ENCODE measurements around the gene RPS23. TPM values are rescaled to one million over a fixed set of nuclear protein-coding genes. Genes with fewer than 3 reads are reported as not detected.

Gene RPS23
- total RNA-seq, 2 donors from 2014 or later = 1,224 to 1,259 TPM

GRCh38 chr5:82298668-82299067 is 20.5 kb upstream of the RPS23 start:
- ATAC-seq (ENCODE audit: insufficient number of reproducible peaks, low FRiP score, low read depth) = no peak
- no peaks in the 10 kb centered on the region for H3K9me3 ChIP-seq
- H3K27ac ChIP-seq = no peak overlapping the region
- no peaks in the 10 kb centered on the region for H3K36me3 ChIP-seq
- DNase-seq (ENCODE audit: low spot score) = no peak
- no peaks in the 10 kb centered on the region for H3K27me3 ChIP-seq (replicated peaks; ENCODE audit: insufficient read depth)
- no peak overlapping the region for H3K4me3 ChIP-seq
- TF ChIP-seq, protein P1, sequence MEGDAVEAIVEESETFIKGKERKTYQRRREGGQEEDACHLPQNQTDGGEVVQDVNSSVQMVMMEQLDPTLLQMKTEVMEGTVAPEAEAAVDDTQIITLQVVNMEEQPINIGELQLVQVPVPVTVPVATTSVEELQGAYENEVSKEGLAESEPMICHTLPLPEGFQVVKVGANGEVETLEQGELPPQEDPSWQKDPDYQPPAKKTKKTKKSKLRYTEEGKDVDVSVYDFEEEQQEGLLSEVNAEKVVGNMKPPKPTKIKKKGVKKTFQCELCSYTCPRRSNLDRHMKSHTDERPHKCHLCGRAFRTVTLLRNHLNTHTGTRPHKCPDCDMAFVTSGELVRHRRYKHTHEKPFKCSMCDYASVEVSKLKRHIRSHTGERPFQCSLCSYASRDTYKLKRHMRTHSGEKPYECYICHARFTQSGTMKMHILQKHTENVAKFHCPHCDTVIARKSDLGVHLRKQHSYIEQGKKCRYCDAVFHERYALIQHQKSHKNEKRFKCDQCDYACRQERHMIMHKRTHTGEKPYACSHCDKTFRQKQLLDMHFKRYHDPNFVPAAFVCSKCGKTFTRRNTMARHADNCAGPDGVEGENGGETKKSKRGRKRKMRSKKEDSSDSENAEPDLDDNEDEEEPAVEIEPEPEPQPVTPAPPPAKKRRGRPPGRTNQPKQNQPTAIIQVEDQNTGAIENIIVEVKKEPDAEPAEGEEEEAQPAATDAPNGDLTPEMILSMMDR (IDR thresholded peaks at IDR 0.05) = no peak
- no peaks in the 10 kb centered on the region for H3K4me1 ChIP-seq (ENCODE audit: control insufficient read depth in 1 of 2, low read depth in 2 of 2)

GRCh38 chr5:82297711-82298110 is 19.6 kb upstream of the RPS23 start:
- Histone ChIP-seq H3K4me1 (ENCODE audit: control insufficient read depth in 1 of 2, low read depth in 2 of 2) (no peaks in the 10 kb centered on the region), H3K27ac (no peak overlapping the region), H3K27me3 (replicated peaks; ENCODE audit: insufficient read depth) (no peaks in the 10 kb centered on the region), H3K4me3 (no peak overlapping the region), H3K9me3 (no peaks in the 10 kb centered on the region), H3K36me3 (no peaks in the 10 kb centered on the region)
- ATAC-seq (ENCODE audit: insufficient number of reproducible peaks, low FRiP score, low read depth) (no peak), DNase-seq (ENCODE audit: low spot score) (no peak)
- TF ChIP-seq, protein P1 (IDR thresholded peaks at IDR 0.05) = no peak

DNA sequence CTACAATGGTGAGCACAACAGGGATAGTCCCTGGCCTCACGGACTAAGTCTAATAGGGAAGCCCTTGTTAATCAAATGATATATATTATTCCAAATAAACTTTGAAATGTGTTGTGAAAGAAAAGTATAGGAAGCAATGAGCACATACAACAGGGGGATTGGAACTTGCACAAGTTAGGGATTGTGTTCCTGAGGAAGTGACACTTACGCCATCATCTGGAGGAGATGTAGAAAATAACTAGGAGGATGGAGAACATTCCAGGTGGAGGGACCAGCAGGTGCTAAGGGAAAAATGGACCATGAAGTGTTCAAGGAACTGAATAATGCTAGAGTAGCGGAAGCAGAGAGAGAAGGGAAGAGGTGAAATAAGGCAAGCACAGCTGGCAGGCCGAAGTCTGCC is 18.8 kb upstream of the RPS23 start:
- Histone ChIP-seq H3K4me3 (no peak overlapping the region), H3K27me3 (replicated peaks; ENCODE audit: insufficient read depth) (no peaks in the 10 kb centered on the region), H3K9me3 (no peaks in the 10 kb centered on the region), H3K27ac (no peak overlapping the region), H3K4me1 (ENCODE audit: control insufficient read depth in 1 of 2, low read depth in 2 of 2) (no peaks in the 10 kb centered on the region), H3K36me3 (no peaks in the 10 kb centered on the region)
- DNase-seq (ENCODE audit: low spot score) (no peak), ATAC-seq (ENCODE audit: insufficient number of reproducible peaks, low FRiP score, low read depth) (no peak)
- TF ChIP-seq, protein P1 (IDR thresholded peaks at IDR 0.05) = no peak

DNA sequence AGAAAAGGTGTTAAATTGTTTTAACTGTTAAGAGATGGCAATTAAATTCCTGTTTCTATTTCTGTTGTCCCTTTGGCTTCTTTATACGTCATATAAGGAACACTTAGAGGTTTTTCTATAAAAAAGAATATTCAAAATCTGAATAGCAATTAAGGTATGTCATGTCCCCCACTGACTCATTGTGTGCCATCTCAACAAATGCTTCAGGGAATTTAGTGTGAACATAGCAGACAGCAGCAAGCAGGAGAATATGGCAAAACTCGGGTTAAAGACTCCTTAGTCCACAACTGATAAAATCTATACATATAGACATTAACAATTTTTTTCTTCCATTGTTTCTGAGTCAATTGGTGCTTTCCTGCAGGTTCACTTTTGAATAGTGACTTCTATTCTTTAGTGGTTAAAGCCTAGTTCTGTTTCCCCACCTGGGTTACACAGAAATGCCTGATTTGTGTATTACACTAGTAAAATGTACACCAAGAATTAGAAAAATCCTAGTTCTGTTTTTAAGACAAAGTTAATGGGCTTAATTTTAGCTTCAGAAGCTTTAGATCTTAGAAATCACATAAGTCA is 17.9 kb upstream of the RPS23 start:
- no peak for ATAC-seq (ENCODE audit: insufficient number of reproducible peaks, low FRiP score, low read depth)
- Histone ChIP-seq H3K4me1 (ENCODE audit: control insufficient read depth in 1 of 2, low read depth in 2 of 2) (no peaks in the 10 kb centered on the region), H3K9me3 (no peaks in the 10 kb centered on the region), H3K27ac (no peak overlapping the region), H3K27me3 (replicated peaks; ENCODE audit: insufficient read depth) (no peaks in the 10 kb centered on the region), H3K36me3 (no peaks in the 10 kb centered on the region), H3K4me3 (no peak overlapping the region)
- TF ChIP-seq, protein P1 (IDR thresholded peaks at IDR 0.05) = no peak
- DNase-seq (ENCODE audit: low spot score) = no peak

GRCh38 chr5:82295144-82295543 is 17.0 kb upstream of the RPS23 start:
- Histone ChIP-seq H3K4me3 (no peak overlapping the region), H3K27ac (no peak overlapping the region), H3K4me1 (ENCODE audit: control insufficient read depth in 1 of 2, low read depth in 2 of 2) (no peaks in the 10 kb centered on the region), H3K9me3 (no peaks in the 10 kb centered on the region), H3K36me3 (no peaks in the 10 kb centered on the region), H3K27me3 (replicated peaks; ENCODE audit: insufficient read depth) (no peaks in the 10 kb centered on the region)
- TF ChIP-seq, protein P1 (IDR thresholded peaks at IDR 0.05) = no peak
- no peak for ATAC-seq (ENCODE audit: insufficient number of reproducible peaks, low FRiP score, low read depth)
- no peak for DNase-seq (ENCODE audit: low spot score)
